NCI-H1105 (cell line): ENCODE data around the gene ARHGAP26.
"Not testable (repeated sequence)": the region's sequence is repeated elsewhere in the genome, so short reads cannot be mapped to it uniquely, and the experiment has no call there.

Experiments used
- DNase-seq: peaks from one replicate; lab custom pipeline; 2025; lab: John Stamatoyannopoulos, UW

Gene ARHGAP26

DNA sequence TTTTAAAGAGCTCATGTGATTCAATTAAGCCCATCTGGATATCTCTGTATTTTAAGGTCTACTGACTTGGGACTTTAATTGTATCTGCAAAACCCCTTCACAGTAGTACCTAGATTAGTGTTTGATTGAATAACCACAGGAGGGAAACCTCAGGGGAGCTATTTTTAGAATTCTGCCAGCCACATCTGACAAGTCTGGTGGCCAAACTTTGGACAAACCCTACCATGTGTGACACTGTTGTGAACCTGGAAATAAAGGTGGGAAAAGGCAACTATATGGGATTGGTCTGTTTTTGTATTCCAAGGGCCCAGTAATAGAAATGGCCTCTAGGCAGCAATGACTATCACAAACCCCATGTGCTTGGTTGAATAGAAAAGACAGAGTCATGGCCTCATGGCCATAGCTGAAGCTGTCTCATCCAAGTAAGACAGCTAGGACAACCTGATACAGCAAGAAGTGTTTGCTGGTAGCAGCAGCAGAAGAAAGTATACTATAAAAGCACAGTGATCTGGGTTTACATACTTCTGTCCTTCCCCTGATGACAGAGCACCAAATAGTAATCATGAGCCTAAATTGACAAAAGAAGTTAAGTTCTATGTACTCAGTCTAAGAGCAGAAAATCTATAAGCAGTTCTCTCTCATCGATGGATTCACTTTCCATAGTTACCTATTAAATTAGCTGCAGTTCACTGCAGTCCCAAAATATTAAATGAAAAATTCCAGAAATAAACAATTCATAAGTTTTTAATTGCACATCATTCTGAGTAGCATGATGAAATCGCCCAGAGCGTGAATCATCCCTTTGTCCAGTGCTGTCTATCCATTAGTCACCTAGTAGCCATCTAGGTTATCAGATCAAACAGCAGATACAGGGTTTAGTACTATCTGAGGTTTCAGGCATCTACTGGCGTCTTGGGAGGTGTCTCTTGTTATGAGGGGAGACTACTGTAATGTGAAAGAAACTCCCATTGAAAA is 189.8 kb downstream of the ARHGAP26 start:
- DNase-seq, result no peak

DNA sequence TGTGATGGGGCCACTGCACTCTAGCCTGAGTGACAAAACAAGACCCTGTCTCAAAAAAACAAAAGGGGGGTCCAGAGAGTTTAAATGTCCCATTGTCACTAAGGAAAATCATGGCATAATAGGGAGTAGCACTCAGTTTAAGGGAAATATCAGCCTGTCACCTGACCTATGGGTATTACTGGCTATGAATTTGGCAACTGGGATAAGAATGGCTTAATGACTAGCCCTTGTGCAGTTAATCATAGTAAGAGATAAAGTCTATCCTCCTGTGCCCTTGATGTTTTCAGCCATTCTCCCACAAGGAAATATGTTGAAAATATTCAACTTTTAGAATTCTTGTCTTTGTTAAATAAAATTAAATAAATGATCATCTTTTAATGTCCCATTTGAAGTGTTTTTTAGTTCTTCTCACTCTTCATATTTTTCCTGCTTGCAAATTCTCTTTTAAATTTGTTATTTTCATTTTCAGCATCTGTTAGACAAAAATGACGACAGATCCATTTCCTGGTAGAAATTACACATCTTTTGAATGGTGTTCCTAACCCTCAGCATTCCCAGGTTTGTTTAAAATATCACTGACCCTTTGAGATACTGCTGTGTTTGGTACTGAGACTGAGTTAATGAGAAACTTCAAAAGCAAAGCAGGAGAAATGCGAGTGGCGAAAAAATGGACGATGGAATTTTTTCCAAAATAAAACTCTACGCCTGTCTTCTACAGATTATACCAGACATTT is 191.4 kb downstream of the ARHGAP26 start:
- DNase-seq, result no peak

DNA sequence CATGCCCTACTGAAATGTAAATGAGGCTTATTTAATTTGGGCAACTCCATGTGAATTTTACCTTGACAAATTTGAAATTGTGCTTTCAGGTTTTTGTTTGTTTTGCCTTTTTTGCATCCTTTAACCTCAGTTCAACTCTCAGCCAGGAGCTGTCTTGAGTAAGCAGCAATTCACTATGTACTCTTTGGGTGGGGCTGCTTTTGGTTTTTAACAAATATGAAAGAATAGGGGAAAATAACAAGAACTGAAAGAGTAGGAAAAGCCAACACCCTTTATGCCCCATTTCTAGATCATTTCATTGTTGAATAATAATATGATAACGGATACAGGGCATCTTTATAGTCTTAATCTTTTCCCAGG is 192.0 kb downstream of the ARHGAP26 start:
- DNase-seq, result no peak

DNA sequence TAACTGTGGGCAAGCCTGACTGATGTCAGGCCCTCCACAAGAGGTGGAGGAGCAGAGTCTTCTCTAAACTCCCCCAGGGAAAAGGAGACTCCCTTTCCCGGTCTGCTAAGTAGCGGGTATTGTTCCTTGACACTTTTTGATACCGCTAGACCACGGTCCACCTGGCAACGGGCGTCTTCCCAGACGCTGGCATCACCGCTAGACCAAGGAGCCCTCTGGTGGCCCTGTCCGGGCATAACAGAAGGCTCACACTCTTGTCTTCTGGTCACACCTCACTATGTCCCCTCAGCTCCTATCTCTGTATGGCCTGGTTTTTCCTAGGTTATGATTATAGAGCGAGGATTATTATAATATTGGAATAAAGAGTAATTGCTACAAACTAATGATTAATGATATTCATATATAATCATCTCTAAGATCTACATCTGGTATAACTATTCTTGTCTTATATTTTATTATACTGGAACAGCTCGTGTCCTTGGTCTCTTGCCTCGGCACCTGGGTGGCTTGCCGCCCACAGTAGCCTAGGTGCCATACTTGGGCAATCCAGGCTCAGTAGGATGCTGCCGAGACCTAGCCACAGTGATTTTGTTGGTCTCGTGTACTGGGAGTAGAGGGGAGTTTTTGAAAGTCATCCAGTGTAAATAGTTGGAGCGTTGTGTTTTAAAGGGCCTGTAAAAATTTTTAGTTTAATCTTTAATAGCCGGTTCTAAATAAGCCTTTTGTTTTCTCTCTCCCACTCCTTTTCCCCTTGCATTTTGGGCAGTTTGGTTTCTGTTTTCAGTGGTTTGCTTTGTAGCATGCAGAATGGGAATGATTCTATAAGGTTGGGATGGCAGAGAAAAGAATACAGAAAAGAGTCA is 195.3 kb downstream of the ARHGAP26 start:
- not testable (repeated sequence) for DNase-seq

DNA sequence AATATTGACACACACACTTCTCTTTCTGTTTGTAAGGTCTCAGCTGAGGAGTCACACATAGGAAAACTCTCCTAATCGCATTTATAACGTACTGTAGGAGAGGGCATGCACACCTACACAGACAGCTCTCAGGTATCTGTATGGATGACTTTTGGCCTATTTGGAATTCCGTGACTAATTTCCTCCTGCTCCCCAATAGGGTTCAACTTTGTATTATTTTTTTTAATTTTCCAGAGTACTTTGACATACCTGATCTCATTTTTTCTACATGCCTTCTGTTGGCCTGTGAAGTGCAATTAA is 195.9 kb downstream of the ARHGAP26 start:
- DNase-seq, result no peak

DNA sequence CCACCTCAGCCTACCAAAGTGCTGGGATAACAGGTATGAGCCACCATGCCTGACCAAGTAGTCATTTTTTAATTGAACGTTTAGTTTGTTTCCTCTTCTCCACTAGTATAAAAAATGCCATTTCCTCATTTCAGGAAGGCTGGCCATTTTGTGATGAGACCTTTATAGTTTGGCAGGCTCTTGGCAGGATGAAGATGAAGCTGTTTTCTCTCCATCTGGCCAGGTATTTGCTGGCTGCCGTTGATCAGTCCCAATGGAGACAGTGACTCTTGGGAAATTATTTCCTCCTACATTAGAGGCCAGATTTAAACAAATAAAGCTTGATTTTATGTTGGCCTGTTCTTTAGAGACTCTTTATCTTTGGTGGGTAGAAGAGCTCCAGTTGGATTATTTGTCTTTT is 199.0 kb downstream of the ARHGAP26 start:
- DNase-seq, result no peak

DNA sequence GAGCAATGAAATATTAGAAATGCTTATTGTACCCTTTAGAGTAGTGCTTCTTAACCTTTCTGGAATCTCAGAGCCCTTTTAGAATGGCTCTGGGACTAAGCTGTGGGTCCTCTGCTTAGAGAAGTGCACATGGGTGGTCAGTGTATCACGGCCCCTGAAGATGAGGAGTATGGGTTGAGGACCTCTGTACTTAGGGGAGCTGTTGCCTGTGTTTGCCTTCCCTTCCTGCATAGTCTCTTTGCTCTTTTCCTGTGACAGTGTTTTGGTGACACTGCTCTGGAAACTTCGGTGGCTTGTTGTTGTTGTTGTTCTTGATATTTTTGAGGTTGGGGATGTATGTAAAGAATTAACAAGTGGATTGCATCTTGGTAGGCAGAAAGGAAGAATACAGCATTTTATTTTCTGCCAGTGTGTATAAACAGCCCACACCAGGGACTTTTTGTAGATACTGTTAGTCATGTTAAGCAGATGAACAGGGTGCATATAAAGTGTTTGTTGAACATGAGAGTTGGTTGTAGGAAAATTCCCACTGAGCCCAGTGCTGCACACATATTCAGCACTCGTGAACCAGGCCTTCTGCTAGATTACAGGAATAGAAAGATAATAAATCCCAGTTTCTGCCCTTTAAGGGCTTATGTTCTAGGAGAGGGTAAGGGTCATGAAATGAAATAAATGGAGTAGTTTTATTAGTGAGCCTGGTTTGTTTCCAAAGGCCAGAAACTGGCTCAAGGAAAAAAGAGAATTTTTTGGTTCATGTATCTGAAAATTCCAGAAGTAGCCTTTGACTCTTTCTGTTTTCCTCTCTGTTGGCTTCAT is 199.7 kb downstream of the ARHGAP26 start:
- DNase-seq, result no peak

DNA sequence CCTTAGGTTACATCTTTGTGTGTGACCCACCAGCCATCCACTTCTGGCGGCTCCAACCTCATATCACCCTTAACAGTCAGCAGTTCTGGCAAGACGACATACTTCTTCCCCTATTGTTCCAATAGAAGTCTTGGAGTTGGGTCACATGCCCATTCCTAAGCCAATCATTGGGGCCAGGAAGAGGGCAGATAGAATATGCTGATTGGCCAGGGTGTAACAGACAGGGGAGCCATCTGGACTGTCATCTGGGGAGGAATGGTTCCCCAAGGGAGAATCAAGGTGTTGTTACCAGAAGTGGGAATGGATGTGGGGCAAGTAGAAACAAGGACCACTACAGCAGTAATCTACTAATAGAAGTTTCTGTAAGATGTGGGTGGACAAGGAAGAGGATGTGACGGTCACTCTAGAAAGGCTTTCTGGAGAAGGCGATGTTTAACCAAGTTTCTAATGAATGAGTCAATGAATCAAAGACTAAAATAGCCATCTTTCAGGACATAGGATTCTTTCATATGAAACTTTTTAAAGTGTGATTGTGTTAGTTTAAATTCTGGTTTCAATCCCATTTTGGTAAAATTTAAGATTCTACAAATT is 200.4 kb downstream of the ARHGAP26 start:
- DNase-seq, result no peak

DNA sequence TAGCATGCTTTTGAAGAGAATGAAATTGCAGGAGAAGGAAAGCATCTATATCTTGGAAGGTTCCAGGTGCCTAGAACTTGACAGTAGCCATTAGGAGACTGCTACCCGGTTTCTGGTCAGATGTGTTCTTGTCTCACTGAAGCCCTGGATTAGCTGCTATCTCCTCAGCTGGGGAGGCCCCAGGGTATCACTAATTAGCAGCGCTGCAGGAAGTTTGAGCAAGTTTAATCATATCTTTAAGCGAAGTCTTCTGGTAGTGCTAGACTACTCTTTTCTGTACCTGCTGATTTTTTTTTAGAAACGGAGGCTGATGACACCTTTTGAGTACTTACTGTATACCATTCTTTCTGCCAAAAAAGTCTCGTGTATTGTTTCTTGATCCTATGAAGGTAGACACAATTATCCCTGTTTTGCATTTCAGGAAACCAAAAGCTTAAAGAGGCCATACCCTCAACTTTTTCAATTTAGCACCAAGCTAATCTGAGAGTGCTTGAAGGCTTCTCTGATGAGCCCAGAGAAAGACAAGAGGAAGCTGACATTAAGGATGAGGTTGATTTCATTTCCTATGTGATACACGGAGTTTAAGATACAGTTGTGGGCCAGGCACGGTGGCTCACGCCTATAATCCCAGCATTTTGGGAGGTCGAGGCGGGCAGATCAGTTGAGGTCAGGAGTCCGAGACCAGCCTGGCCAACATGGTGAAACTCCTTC is 201.3 kb downstream of the ARHGAP26 start:
- no peak for DNase-seq

DNA sequence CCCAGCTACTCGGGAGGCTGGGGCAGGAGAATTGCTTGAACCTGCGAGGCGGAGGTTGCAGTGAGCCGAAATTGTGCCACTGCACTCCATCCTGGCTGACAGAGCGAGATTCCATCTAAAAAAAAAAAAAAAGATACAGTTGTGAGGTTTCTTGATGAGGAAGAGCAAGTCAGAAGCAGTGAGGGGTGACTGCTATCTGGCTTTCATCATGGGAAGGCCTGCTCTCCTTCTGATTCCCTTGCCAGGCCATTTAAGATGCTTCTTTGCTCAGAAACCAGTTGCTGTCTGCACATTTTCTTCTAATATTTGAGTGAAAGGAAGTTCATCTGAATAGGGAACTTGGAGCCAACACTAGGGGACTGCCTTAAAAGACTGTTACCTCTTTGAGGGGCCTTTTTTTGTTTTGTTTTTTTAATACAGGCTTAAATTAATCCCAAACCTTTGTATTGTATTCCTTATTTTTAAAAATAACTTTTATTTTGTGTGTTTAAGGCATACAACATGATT is 201.9 kb downstream of the ARHGAP26 start:
- no peak for DNase-seq

DNA sequence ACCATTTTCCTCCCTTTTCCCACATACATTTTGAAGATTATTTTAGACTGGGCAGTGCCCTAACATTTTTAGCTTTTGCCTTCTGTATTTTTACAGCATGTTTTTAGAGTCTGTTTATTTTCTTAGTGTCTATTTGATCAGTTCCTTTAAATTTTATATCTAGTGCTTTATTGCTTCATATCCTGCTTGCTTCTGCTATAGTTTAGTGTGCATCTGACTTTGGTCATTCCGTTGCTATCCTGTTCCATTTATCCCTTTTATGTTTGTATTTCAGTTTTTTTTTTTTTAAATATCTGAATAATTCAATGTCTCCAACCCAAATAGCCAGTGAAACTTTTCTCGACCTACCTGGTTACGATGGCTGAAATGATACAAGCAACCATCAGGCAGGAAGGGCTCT is 203.8 kb downstream of the ARHGAP26 start:
- no peak for DNase-seq

DNA sequence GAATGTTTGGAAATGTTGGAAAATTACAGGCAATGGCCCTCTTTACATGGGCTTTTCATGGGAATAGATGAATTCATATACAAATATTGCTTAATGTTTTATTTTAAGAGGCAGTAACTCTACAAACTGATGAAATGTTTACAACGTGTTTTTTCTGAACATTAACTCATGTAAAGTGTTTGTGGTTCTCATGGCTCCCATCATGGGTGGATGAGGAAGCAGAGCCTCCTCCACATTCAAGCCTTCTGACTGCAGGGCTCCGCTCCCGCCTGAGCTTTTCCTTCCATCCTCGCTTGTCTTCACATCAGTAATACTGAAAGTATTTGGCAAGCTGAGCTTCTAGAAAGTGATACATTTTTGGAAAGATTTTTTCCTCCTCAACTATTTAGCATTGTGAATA is 204.2 kb downstream of the ARHGAP26 start:
- no peak for DNase-seq

DNA sequence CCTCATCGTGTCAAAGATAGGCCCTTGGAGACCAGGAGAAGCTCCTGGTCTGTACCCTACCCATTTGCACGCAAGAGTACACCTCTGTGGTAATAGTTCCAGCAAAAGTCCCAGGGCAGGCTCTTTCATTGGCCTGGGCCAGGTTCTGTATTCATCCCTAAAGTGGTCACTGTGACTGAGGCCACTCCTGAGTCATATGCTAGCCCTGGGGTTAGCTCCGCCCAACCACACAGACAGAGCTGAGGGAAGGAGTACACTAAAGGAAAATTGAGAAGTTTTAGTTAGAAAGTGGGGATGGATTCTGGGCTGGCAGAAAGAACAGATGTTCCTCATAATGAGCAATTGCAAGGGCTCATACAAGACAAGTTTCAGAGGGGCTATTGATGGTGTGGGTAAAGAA is 206.7 kb downstream of the ARHGAP26 start:
- DNase-seq, result no peak

DNA sequence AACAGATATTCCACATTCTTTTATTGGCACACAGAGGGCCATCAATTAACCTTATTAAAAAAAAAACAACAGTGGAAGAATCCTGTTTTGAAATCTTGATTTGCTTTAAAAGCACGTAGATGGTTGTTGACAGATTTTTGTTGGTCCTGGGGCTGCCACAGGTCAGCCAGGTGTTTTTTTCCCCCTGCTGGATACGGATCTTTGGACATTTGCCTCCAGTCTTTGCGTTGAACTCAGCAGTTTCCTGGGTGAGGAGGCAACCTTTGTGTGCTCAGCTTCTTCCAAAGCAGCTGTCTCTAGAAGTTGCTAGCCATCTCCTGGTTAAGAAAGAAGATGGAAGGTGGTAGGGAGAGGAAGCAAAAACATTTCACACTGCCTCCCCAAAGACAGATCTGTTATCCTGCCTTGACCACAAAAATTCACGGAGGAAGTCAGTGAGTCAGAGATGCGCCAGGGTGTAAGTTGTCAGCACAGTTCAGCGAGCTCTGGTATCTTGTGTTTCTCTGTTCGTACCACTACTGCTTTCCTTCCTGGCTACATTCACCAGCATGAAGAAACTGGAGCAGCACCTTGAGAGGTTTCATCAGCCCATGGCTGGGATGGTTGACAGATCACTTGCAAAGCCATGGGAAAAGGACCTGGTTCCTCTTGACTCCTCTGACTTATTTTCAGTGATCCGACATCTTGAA is 207.3 kb downstream of the ARHGAP26 start:
- no peak for DNase-seq

DNA sequence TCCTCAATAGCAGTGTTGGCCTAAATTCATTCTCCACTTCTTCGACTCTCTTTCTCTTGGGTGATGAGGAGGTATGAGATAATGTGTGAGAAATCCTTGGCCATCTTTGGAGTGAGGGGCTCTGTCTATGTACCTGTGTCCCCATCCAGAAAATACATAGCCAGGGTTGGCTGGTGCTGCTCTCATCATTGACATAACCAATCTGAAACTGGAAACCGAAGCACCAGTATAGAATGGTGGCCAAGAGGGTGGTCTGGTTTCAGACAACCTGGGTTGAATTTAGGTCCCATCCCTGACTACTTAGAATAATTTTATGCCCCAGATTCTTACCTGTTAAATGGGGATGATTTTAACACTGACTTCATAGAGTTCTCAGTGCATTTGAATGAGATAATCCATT is 208.1 kb downstream of the ARHGAP26 start:
- DNase-seq, result no peak

DNA sequence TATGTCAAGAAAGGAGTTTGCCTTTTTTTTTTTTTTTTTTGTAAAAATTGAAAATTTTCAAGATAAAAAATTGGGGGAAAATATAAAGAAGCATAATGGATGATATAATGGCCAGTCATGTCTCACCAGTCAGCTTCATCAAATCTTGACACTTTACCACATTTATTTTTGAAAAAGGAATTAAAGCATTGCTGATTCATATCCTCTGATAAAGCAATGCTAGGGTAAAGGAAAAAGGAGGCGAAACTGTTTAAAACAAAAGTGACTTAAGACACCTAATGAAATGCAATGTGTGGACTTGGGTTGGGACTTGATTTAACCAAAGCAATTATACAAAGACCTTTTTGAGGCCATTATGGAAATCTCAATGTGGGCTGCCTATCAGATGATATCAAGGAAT is 208.5 kb downstream of the ARHGAP26 start:
- DNase-seq, result no peak

DNA sequence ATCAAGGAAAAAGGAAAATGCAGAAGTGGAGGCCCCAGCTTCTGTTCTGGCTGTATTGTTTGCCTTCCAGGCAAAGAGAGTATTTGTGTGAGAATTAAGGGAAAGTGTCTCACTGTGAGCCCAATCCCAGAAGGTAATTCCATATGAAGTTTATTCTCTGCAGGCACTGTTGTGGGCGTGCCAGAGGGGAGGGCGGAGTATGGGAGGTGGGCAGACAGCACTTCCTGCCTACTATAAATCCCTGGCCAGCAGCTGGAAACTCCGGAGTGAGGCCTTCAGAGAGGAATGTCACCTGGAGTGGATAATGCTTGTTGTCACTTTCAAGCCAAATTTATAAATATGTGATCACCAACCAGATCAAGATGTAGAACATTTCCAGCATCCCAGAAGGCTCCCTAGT is 209.5 kb downstream of the ARHGAP26 start:
- DNase-seq, result no peak

DNA sequence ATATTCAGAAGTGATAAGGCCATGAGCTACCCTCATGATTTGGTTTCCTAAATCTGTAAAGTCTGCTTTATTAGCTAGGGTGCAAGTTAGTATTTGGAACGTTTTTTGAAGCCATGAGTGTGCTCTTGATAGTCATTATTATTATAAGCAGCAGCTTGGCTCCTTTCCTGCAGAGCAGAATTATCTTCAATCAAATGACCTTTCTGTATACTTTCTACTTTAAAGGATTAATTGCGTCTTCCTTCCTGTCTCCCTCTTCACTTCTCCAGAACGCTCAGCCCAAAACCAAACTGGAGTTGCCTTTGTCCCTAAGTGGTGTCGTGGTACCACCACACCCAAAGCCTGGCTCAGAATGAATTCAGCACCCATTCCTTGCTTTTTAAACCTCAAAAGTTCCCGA is 211.3 kb downstream of the ARHGAP26 start:
- no peak for DNase-seq

DNA sequence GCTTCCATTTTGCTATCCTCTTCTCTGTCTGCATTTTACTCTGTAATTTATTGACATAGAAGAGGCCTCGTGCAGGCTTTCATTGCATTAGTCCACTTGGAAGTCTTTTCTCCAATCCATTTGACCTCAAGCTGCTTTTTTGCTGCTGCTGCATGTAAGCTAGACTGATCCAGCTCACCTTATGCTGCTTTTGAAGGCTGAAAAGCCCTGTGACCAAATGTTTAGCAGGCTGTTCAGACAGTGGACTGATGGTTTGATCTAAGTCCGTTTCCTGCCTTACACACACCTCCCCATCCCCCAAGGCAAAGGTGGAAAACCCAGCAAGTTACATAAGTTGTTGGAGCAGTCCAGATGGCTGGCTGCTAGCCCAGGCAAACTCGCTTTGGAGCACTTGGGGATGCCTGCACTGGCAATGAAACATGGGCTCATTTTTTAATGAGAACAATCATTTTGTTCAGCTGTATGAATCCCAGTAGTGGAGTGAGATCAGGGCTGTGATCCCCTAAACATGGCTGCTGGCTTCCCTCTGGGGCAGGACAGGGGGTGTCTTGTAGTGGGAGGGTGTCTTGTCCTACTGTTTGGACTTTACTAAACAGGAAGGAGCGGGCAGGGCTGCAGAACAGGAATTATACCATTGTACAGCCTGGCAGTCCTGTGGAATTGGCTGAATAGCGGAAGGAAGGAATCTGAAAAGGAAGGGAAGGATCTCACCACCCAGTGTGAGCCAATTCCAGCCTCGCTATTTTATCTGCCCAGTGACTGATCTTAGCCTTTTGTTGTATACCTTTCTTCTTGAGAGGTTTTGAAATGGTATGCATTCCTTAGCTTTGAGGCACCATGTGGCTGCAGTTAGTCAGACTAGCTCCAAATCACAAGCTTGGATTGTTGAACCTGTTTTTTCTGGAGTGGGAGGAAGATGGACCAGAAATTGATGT is 212.0 kb downstream of the ARHGAP26 start:
- DNase-seq, result peak; percentile 47
